ENCODE data around the gene AGO3. TPM values are rescaled to one million over a fixed set of nuclear protein-coding genes. Genes with fewer than 3 reads are reported as not detected.

The AGO3 gene
- total RNA-seq, 1 experiment from 2014 or later = 50.1 TPM

DNA sequence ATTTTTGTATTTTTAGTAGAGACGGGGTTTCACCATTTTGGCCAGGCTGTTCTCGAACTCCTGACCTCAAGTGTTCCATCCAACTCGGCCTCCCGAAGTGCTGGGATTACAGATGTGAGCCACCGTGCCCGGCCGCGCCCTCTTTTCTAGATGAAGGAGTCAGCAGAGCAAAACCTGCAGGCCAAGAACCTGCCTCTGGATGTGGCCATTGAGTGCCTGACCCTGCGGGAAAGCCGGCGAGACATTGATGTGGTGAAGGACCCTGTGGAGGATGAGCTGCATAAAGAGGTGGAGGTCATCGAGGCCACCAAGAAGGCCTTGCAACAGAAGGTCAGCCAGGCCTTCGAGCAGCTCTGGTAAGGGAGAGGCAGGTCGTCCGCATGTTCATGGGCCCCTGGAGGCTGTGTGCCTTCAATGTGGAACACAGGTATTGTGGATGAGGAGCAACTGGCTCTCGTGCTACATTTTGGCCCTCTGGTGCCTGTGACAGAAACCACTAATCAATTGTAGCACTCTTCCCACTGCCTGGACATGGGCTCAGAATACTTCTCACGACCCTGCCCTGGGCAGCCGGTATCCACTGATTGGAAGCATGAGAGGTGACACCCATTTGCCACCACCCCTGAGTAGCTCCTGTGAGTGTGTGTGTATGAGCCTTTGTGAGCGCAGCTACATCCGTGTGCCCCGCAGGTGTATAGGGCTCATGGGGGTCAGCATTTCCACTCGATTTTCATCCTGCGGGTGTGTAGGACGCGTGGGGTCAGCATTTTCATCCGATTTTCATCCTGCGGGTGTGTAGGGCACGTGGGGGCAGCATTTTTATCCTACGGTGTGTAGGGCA lies 155.0 kb downstream of the AGO3 start:
- Histone ChIP-seq H3K4me1 (replicated peaks; ENCODE audit: insufficient read depth) (peaks cover 13% of the 10 kb centered on the region), H3K79me2 (ENCODE audit: low read depth) (peaks cover 21% of the 10 kb centered on the region), H4K20me1 (ENCODE audit: insufficient read depth) (0 out of 2 replicates have a peak, but pooled peaks cover 2% of the 10 kb centered on the region), H2AFZ (no peak overlapping the region), H3K9me3 (ENCODE audit: insufficient read depth, low read depth) (no peaks in the 10 kb centered on the region), H3K9me2 (ENCODE audit: insufficient read depth) (no peaks in the 10 kb centered on the region), H3K27ac (no peak overlapping the region), H3K4me3 (no peak overlapping the region), H3F3A (ENCODE audit: insufficient read depth, low read depth) (peaks cover 10% of the 10 kb centered on the region; the same call in 1 of the 2 replicates), H3K4me2 (no peak overlapping the region), H3K27me3 (ENCODE audit: insufficient read depth, low read depth) (no peaks in the 10 kb centered on the region), H3K36me3 (ENCODE audit: low read depth) (no peaks in the 10 kb centered on the region; the same call in 1 of the 2 replicates)
- no peak for DNase-seq
- intact Hi-C loops (cut with micrococcal nuclease; ENCODE audit: unreplicated experiment) = no loop called here
- BruUV-seq (replicated peaks) = no TSS peak
- TF ChIP-seq CTCF (conservative IDR thresholded peaks at IDR 0.05) (no peak), EZH2 (IDR thresholded peaks at IDR 0.05; ENCODE audit: low read depth) (no peak)
- ChIA-PET POLR2A (ENCODE audit: unreplicated experiment) (no interaction called here), CTCF (interaction anchor here (0.6 kb wide), 1 partner anchor 33 kb away, joined by 16 read pairs; no protein-coding TSS in a partner anchor)

GRCh38 chr1:36086529-36087232 lies 155.8 kb downstream of the AGO3 start:
- Histone ChIP-seq H3K79me2 (ENCODE audit: low read depth) (peaks cover 27% of the 10 kb centered on the region), H3K9me3 (ENCODE audit: insufficient read depth, low read depth) (no peaks in the 10 kb centered on the region), H4K20me1 (ENCODE audit: insufficient read depth) (0 out of 2 replicates have a peak, but pooled peaks cover 9% of the 10 kb centered on the region), H3K27me3 (ENCODE audit: insufficient read depth, low read depth) (no peaks in the 10 kb centered on the region), H3K27ac (no peak overlapping the region), H3F3A (ENCODE audit: insufficient read depth, low read depth) (peaks cover 2% of the 10 kb centered on the region; the same call in 1 of the 2 replicates), H3K4me3 (no peak overlapping the region), H2AFZ (no peak overlapping the region), H3K4me2 (no peak overlapping the region), H3K9me2 (ENCODE audit: insufficient read depth) (no peaks in the 10 kb centered on the region), H3K36me3 (ENCODE audit: low read depth) (no peaks in the 10 kb centered on the region; the same call in 1 of the 2 replicates), H3K4me1 (replicated peaks; ENCODE audit: insufficient read depth) (peaks cover 6% of the 10 kb centered on the region)
- BruUV-seq (replicated peaks) = no TSS peak
- intact Hi-C loops (cut with micrococcal nuclease; ENCODE audit: unreplicated experiment) = no loop called here
- TF ChIP-seq EZH2 (IDR thresholded peaks at IDR 0.05; ENCODE audit: low read depth) (no peak), CTCF (conservative IDR thresholded peaks at IDR 0.05) (no peak)
- ChIA-PET CTCF (no interaction called here), POLR2A (ENCODE audit: unreplicated experiment) (interaction anchor here (0.6 kb wide), 1 partner anchor 189 kb away, joined by 9 read pairs; no protein-coding TSS in a partner anchor)
- DNase-seq = no peak
